ENCODE measurements around the gene EBLN1. TPM values are rescaled to one million over a fixed set of nuclear protein-coding genes. Genes with fewer than 3 reads are reported as not detected.
A peak's percentile ranks its signal among the peaks of the same experiment; 100 is the strongest.

EBLN1 gene
- total and polyA plus RNA-seq, 7 experiments from 2014 or later: not detected

DNA sequence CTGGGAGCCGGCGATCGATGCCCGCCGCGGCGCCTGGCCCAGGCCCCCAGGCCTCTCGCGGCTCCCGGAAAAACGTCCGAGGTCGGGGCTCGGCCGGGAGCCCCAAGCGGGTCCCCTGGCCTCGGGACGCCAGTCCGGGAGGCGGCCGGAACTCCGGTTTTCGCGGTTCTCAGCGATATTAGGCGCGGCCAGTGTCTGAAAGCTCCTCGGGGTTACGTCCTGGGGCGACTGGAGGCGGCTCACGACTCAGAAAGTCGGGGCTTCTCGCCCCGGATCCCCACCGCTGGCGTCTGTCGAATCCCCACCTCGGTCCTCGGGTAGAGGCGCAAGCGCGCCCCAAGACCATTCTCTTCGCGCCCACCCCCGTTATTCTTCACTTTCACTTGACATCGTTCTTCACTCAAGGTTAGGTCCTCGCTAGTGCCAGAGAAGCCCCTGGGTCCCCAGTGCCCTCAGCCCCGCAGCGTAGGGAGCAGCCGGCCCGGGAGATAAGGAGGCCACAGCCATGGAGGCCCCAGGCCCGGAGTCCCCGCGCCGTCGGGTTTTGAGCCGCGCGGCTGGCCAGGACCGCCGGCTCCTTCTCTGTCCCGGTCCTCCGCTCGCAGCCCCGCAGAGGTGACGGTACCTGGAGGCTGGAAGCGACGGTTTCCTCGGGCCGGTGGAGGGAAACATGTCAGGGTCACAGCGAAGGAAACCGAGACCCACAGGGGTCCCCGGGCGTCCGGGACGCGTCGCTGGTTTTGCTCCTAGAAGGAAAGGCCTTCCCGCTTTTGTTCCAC, 35.2 kb upstream of the EBLN1 start:
- peak overlapping the region; percentile 87 for H3K27ac ChIP-seq (ENCODE audit: low read depth, low read length)
- peak overlapping the region; percentile 87 to 100 (median 94) for H3K27ac Mint-ChIP-seq
- CTCF ChIA-PET: no interaction called here
- DNase-seq (peak in 8 of 9 donors; percentile 16 to 57 (median 48)), ATAC-seq (peak; percentile 34)
- peaks cover 9 to 40% (median 13%) of the 10 kb centered on the region in 5 donors for H3K27me3 Mint-ChIP-seq
- H3K9me3 Mint-ChIP-seq: peaks cover 0 to 1% (median 0%) of the 10 kb centered on the region in 11 donors
- H3K4me1 ChIP-seq (ENCODE audit: control insufficient read depth in 2 of 2, insufficient read depth in 2 of 2, low read length in 2 of 2): peaks cover 0 to 4% of the 10 kb centered on the region in 2 donors
- H3K36me3 ChIP-seq (ENCODE audit: control insufficient read depth in 2 of 3, insufficient read depth in 3 of 3, low read length in 3 of 3): peaks cover 0 to 8% (median 0%) of the 10 kb centered on the region in 3 experiments
- H3K4me3 Mint-ChIP-seq: peak overlapping the region; percentile 91 to 99 (median 92)
- intact Hi-C loops (cut with micrococcal nuclease): loop anchor here (1.0 to 10.0 kb wide), 14 partner anchors 63 to 844 kb away; partner anchors contain the start of genes COMMD3 (in 1 of the 2), DNAJC1 (in 1 of the 2), MLLT10 (in 1 of the 2) and MSRB2 (in 1 of the 2)
- POLR2A ChIA-PET: interaction anchor here (0.6 to 3.6 kb wide), 17 partner anchors 11 to 739 kb away, joined by 3 to 45 read pairs (median 6); partner anchors contain the start of genes BMI1 and COMMD3
- no peaks in the 10 kb centered on the region for H3K27me3 ChIP-seq (ENCODE audit: control insufficient read depth in 2 of 2, insufficient read depth in 2 of 2, low read length in 2 of 2)
- no peaks in the 10 kb centered on the region for H3K9me3 ChIP-seq (ENCODE audit: control insufficient read depth in 2 of 3, low read length in 3 of 3)
- peaks cover 0 to 10% (median 1%) of the 10 kb centered on the region in 5 donors for H3K36me3 Mint-ChIP-seq
- peak overlapping the region; percentile 82 for H3K4me3 ChIP-seq (ENCODE audit: low read length)
- H3K4me1 Mint-ChIP-seq: peaks cover 3 to 44% (median 28%) of the 10 kb centered on the region in 7 donors

DNA sequence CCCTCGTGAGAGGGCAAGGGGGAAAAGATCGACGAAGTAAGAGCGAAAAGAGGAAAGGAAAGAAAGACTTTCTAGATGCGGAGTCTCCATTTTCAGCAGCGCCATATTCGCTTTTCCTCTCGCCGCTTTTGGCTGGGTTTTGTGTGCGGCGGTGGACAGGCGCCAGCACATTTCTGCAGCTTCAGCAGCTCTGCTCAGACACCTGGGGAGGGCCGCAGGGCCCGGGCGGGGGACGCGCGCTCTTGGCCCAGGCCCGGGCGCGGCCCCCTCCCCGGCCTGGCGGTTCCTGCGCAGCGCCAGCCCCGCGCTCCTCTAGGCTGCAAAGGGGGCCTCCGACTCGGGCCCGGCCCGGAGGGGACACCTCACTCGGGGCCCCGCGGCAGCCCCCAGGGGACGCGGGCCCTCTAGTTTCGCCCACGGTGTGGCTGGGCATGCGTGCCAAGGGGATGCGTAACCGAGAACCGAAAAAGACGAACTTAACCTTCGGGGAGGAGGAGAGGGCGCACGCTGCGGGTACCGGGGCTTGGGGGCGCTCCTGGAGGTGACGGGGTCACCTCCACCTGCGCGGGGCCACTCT, 34.5 kb upstream of the EBLN1 start:
- Histone ChIP-seq H3K4me1 (ENCODE audit: control insufficient read depth in 2 of 2, insufficient read depth in 2 of 2, low read length in 2 of 2) (peaks cover 0 to 4% of the 10 kb centered on the region in 2 donors), H3K27ac (ENCODE audit: low read depth, low read length) (peak overlapping the region; percentile 87), H3K4me3 (ENCODE audit: low read length) (peak overlapping the region; percentile 82), H3K9me3 (ENCODE audit: control insufficient read depth in 2 of 3, low read length in 3 of 3) (no peaks in the 10 kb centered on the region), H3K36me3 (ENCODE audit: control insufficient read depth in 2 of 3, insufficient read depth in 3 of 3, low read length in 3 of 3) (peaks cover 0 to 8% (median 0%) of the 10 kb centered on the region in 3 experiments), H3K27me3 (ENCODE audit: control insufficient read depth in 2 of 2, insufficient read depth in 2 of 2, low read length in 2 of 2) (no peaks in the 10 kb centered on the region)
- Mint-ChIP-seq H3K4me3 (peak overlapping the region; percentile 90 to 100 (median 94)), H3K36me3 (peaks cover 0 to 10% (median 2%) of the 10 kb centered on the region in 5 donors), H3K9me3 (peaks cover 0 to 1% (median 0%) of the 10 kb centered on the region in 11 donors), H3K27me3 (peaks cover 9 to 36% (median 13%) of the 10 kb centered on the region in 5 donors), H3K27ac (peak overlapping the region; percentile 95 to 100 (median 99)), H3K4me1 (peaks cover 4 to 43% (median 34%) of the 10 kb centered on the region in 7 donors)
- peak; percentile 67 for ATAC-seq
- intact Hi-C loops (cut with micrococcal nuclease): loop anchor here (1.0 to 10.0 kb wide), 13 partner anchors 64 to 844 kb away; partner anchors contain the start of genes COMMD3 (in 1 of the 2), DNAJC1 (in 1 of the 2), MLLT10 (in 1 of the 2) and MSRB2 (in 1 of the 2)
- CTCF ChIA-PET: no interaction called here
- DNase-seq: peak in 8 of 9 donors; percentile 30 to 74 (median 62)
- POLR2A ChIA-PET: interaction anchor here (1.2 to 3.6 kb wide), 8 partner anchors 23 to 740 kb away, joined by 5 to 45 read pairs (median 19); partner anchors contain the start of gene COMMD3

DNA sequence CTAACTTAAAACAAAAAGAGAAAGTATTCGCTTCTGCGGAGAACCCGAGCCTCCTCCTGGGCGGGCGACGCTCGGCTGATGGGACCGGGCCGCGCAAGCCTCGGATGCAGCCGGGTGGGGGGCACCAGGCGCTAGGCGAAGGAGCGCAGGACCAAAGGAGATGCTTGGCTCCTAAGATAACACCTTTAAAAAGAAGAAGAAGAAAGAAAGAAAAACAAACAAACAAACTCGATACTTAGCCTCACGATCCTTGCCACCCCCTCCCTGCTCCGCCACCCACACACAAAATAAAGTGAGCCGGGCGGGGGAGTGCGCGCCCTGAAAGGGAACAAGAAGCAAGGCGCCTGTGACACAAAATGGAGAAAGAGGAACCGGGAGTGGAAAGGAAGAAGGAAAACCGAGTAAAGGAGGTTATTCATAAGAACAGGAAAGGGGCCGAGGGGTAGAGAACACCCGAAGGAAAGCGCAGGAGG, 34.0 kb upstream of the EBLN1 start:
- ChIA-PET POLR2A (interaction anchor here (1.2 to 3.6 kb wide), 6 partner anchors 22 to 91 kb away, joined by 5 to 45 read pairs (median 19); partner anchors contain the start of gene COMMD3), CTCF (no interaction called here)
- peaks cover 0 to 4% of the 10 kb centered on the region in 2 donors for H3K4me1 ChIP-seq (ENCODE audit: control insufficient read depth in 2 of 2, insufficient read depth in 2 of 2, low read length in 2 of 2)
- H3K27ac ChIP-seq (ENCODE audit: low read depth, low read length): peak overlapping the region; percentile 87
- H3K9me3 ChIP-seq (ENCODE audit: control insufficient read depth in 2 of 3, low read length in 3 of 3): no peaks in the 10 kb centered on the region
- ATAC-seq (peak; percentile 73), DNase-seq (peak in 8 of 9 donors; percentile 48 to 76 (median 73))
- H3K36me3 ChIP-seq (ENCODE audit: control insufficient read depth in 2 of 3, insufficient read depth in 3 of 3, low read length in 3 of 3): peaks cover 0 to 8% (median 0%) of the 10 kb centered on the region in 3 experiments
- H3K4me3 ChIP-seq (ENCODE audit: low read length): peak overlapping the region; percentile 82
- intact Hi-C loops (cut with micrococcal nuclease): loop anchor here (1.0 to 10.0 kb wide), 15 partner anchors 22 to 845 kb away; partner anchors contain the start of genes COMMD3 (in 2 of the 2), DNAJC1 (in 2 of the 2), MLLT10 (in 1 of the 2) and MSRB2 (in 1 of the 2)
- peaks cover 0 to 1% (median 0%) of the 10 kb centered on the region in 11 donors for H3K9me3 Mint-ChIP-seq
- H3K4me3 Mint-ChIP-seq: peak overlapping the region; percentile 90 to 100 (median 94)
- H3K27me3 Mint-ChIP-seq: peaks cover 8 to 31% (median 10%) of the 10 kb centered on the region in 5 donors
- H3K27ac Mint-ChIP-seq: peak overlapping the region; percentile 95 to 100 (median 99)
- H3K4me1 Mint-ChIP-seq: peaks cover 8 to 40% (median 38%) of the 10 kb centered on the region in 7 donors
- no peaks in the 10 kb centered on the region for H3K27me3 ChIP-seq (ENCODE audit: control insufficient read depth in 2 of 2, insufficient read depth in 2 of 2, low read length in 2 of 2)
- peaks cover 0 to 10% (median 4%) of the 10 kb centered on the region in 5 donors for H3K36me3 Mint-ChIP-seq

DNA sequence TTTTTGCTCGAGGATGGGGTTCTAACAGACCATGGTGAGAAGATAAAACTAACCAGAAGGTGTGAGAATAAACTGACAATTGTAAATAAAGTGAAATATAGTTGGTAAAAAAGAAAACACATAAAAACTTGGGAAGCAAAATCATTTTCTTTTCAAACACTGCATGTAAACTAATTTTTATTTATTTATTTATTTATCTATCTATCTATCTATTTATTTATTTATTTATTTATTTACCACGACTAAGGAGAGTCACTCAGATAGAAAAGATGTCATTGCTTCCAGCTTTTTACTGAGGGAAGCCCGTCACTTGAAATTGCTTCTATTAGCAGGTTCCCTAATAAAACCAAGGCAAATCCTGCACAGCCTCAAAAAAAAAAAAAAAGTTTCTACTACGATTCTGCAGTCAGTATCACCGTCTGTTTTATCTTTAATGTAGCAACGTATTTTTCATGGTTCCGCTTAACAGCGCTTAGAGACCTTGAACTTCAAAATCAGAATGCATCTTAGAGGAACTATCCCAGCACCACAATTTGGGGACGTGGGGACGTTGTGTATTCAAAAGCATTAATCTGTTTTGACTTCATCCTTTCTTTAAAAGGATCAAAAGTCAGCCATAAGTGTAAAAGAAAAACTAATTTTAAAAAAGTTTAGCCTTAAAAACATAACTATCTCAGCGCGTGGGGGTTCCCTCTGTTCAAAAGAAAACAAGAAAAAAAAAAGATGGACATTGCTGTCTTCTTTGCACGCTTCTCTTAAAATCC, 33.3 kb upstream of the EBLN1 start:
- Histone ChIP-seq H3K4me1 (ENCODE audit: control insufficient read depth in 2 of 2, insufficient read depth in 2 of 2, low read length in 2 of 2) (peaks cover 0 to 4% of the 10 kb centered on the region in 2 donors), H3K36me3 (ENCODE audit: control insufficient read depth in 2 of 3, insufficient read depth in 3 of 3, low read length in 3 of 3) (peaks cover 0 to 8% (median 0%) of the 10 kb centered on the region in 3 experiments), H3K27me3 (ENCODE audit: control insufficient read depth in 2 of 2, insufficient read depth in 2 of 2, low read length in 2 of 2) (no peaks in the 10 kb centered on the region), H3K4me3 (ENCODE audit: low read length) (peak overlapping the region; percentile 82), H3K9me3 (ENCODE audit: control insufficient read depth in 2 of 3, low read length in 3 of 3) (no peaks in the 10 kb centered on the region), H3K27ac (ENCODE audit: low read depth, low read length) (peak overlapping the region; percentile 87)
- peak overlapping the region; percentile 95 to 100 (median 99) for H3K27ac Mint-ChIP-seq
- DNase-seq (peak in 3 of 9 donors; percentile 29 to 44 (median 31)), ATAC-seq (peak; percentile 33)
- H3K27me3 Mint-ChIP-seq: peaks cover 5 to 28% (median 10%) of the 10 kb centered on the region in 5 donors
- ChIA-PET POLR2A (interaction anchor here (0.6 to 0.9 kb wide), 3 partner anchors 21 to 721 kb away, joined by 3 to 4 read pairs (median 3); no protein-coding TSS in a partner anchor), CTCF (no interaction called here)
- peaks cover 8 to 45% (median 37%) of the 10 kb centered on the region in 7 donors for H3K4me1 Mint-ChIP-seq
- intact Hi-C loops (cut with micrococcal nuclease): loop anchor here (1.0 to 10.0 kb wide), 11 partner anchors 22 to 844 kb away; partner anchors contain the start of genes COMMD3 (in 1 of the 2), DNAJC1 (in 1 of the 2), MSRB2 (in 1 of the 2) and PIP4K2A (in 1 of the 2)
- H3K4me3 Mint-ChIP-seq: peak overlapping the region; percentile 90 to 100 (median 94)
- H3K9me3 Mint-ChIP-seq: peaks cover 0 to 1% (median 0%) of the 10 kb centered on the region in 11 donors
- peaks cover 0 to 10% (median 4%) of the 10 kb centered on the region in 5 donors for H3K36me3 Mint-ChIP-seq

DNA sequence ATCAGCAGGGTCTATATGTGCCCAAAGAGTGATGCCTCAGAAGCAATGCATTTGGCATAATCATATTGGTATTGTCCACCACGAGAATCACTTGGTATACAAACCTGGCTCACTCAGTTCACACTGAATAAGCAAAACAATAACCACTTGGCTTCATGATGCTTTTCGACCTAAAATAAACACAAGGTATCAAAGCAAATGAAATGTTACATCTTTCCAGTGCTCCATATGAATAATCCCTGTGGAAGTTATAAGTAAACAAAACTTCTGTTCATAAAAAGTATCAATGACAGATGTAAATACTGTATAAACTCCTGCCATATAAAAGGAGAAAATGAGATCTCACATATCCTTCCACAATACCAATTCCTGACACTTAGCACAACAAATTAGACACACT, 29.8 kb upstream of the EBLN1 start:
- peaks cover 0 to 10% (median 4%) of the 10 kb centered on the region in 5 donors for H3K36me3 Mint-ChIP-seq
- Histone ChIP-seq H3K36me3 (ENCODE audit: control insufficient read depth in 2 of 3, insufficient read depth in 3 of 3, low read length in 3 of 3) (peaks cover 0 to 3% (median 0%) of the 10 kb centered on the region in 3 experiments), H3K9me3 (ENCODE audit: control insufficient read depth in 2 of 3, low read length in 3 of 3) (no peaks in the 10 kb centered on the region), H3K4me3 (ENCODE audit: low read length) (no peak overlapping the region), H3K4me1 (ENCODE audit: control insufficient read depth in 2 of 2, insufficient read depth in 2 of 2, low read length in 2 of 2) (no peaks in the 10 kb centered on the region), H3K27me3 (ENCODE audit: control insufficient read depth in 2 of 2, insufficient read depth in 2 of 2, low read length in 2 of 2) (no peaks in the 10 kb centered on the region), H3K27ac (ENCODE audit: low read depth, low read length) (peak overlapping the region; percentile 17)
- peak overlapping the region in 1 of 10 donors; percentile 19 for H3K4me3 Mint-ChIP-seq
- DNase-seq (no peak), ATAC-seq (no peak)
- H3K27me3 Mint-ChIP-seq: peaks cover 0 to 20% (median 5%) of the 10 kb centered on the region in 5 donors
- intact Hi-C loops (cut with micrococcal nuclease): loop anchor here in 1 of 2 donors (1.0 kb wide), 1 partner anchor 10 kb away; no protein-coding TSS in a partner anchor
- H3K4me1 Mint-ChIP-seq: peaks cover 6 to 38% (median 32%) of the 10 kb centered on the region in 7 donors
- H3K9me3 Mint-ChIP-seq: peaks cover 0 to 1% (median 0%) of the 10 kb centered on the region in 11 donors
- ChIA-PET POLR2A (interaction anchor here (1.7 kb wide), 1 partner anchor 19 kb away, joined by 5 read pairs; no protein-coding TSS in a partner anchor), CTCF (no interaction called here)
- H3K27ac Mint-ChIP-seq: peak overlapping the region in 6 of 9 donors; percentile 6 to 81 (median 54)

All from naive thymus-derived CD4-positive, alpha-beta T cell (primary cell).